Large intestine (tissue), 3 donors: Measurements from ENCODE around the gene CPT1B. TPM values are rescaled to one million over a fixed set of nuclear protein-coding genes. Genes with fewer than 3 reads are reported as not detected.
"Not testable (repeated sequence)": the region's sequence is repeated elsewhere in the genome, so short reads cannot be mapped to it uniquely, and the experiment has no call there.

ENCODE experiments used
- DNase-seq, 2 donors: peaks; one replicate each; pipeline versions ENCODE4 v3.0.0 to v3.0.0-alpha.2; 2013
- H3K27ac ChIP-seq: one replicate; pipeline ENCODE4 v1.5.1; 2013; ENCODE audit warnings: low read length
- H3K27me3 ChIP-seq: 2 replicates; pipeline ENCODE4 v1.6.1; 2013; ENCODE audit warnings: low read length; ENCODE audit not compliant: control insufficient read depth, insufficient read depth
- H3K36me3 ChIP-seq: 2 replicates; pipeline ENCODE4 v1.6.1; 2013; ENCODE audit warnings: low read length; ENCODE audit not compliant: control insufficient read depth, insufficient read depth
- H3K4me1 ChIP-seq: one replicate; pipeline ENCODE4 v1.6.1; 2013; ENCODE audit warnings: low read length; ENCODE audit not compliant: control insufficient read depth, insufficient read depth
- H3K4me3 ChIP-seq: one replicate; pipeline ENCODE4 v1.5.1; 2013; ENCODE audit warnings: low read length
- H3K9me3 ChIP-seq: one replicate; pipeline ENCODE4 v1.6.1; 2013; ENCODE audit warnings: mild to moderate bottlenecking, low read depth, low read length, moderate library complexity; ENCODE audit not compliant: control insufficient read depth
- WGBS: methylation state at CpG from one replicate; pipeline ENCODE4 v1.1.5; 2013; ENCODE audit warnings: low lambda C conversion rate; ENCODE audit not compliant: insufficient coverage; 5-methylcytosine and 5-hydroxymethylcytosine counted together
- polyA plus RNA-seq: library from polyadenylated mRNA; unstranded; fragments of 120-200 nt; gene quantifications from one replicate; pipeline ENCODE4 v1.2.1, GENCODE V29; 2013

The CPT1B gene
- polyA plus RNA-seq, 1 donor = 19.8 TPM

DNA sequence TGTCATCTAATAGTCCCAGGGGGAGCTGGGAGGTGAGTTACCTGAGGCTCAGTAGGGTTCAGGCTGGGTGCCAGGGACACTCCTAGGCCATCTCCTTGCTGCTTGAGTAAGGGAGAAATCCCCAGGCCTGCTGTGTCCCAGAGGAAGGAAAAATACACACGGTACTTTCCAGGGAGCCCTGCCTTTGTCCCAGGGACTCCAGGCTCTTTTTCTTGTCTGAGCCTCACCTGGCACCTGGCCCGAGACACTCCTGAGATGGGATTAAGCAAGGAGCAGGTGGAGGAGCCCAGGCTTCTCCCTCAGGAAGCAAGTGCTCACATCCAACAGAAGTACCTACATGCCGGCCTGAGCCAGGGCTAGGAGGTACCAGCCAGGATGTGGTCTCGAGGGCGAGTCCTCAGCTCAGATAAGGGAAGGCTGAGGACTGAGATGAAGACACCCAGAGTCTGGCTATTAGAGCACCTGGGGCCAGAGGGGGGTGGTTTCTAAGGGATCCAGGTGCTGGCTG lies 33.4 kb downstream of the CPT1B start:
- peak in 1 of 2 donors; percentile 39 for DNase-seq
- Histone ChIP-seq H3K4me1 (peaks cover 7% of the 10 kb centered on the region), H3K27me3 (peaks cover 62% of the 10 kb centered on the region), H3K36me3 (no peaks in the 10 kb centered on the region), H3K27ac (no peak overlapping the region), H3K9me3 (peaks cover 6% of the 10 kb centered on the region), H3K4me3 (no peak overlapping the region)
- WGBS = 72% methylated on average over 2 of the region's 5 CpGs

DNA sequence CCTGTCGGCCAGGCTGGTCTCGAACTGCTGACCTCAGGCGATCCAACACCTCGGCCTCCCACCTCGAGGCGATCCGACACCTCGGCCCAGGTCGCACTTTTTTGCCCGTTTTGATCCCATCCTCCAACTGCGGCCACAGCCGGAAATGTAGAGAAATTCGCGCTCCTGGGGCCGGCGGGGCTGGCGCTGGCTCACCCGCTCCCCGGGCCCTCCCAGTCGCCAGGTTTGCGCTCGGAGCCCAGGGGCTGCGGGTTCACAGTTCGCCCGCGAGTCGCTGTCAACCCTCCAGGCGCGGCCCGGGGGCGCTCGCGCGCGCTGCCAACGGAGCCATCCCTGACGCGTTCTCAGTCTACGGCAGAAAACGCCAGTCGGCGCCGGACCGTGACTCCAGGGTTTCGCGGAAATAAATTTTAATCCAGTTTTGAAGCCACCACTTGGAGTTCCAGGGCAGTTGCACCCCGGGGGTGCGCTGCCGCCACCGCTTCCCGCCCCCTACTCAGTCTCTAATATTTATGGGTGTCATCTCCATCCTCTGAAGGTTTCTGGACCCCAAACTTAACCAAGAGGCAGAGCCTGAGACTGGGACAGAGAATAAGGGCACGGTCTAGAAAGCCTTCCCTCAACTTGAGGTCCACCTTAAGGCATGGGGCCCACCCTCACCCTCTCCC lies 34.0 kb downstream of the CPT1B start:
- Histone ChIP-seq H3K9me3 (peaks cover 3% of the 10 kb centered on the region), H3K4me3 (peak overlapping the region; percentile 27), H3K27me3 (peaks cover 56% of the 10 kb centered on the region), H3K36me3 (no peaks in the 10 kb centered on the region), H3K4me1 (peaks cover 11% of the 10 kb centered on the region), H3K27ac (no peak overlapping the region)
- peak in 1 of 2 donors; percentile 86 for DNase-seq
- WGBS = no CpG with 5 or more reads among the region's 52 CpGs

DNA sequence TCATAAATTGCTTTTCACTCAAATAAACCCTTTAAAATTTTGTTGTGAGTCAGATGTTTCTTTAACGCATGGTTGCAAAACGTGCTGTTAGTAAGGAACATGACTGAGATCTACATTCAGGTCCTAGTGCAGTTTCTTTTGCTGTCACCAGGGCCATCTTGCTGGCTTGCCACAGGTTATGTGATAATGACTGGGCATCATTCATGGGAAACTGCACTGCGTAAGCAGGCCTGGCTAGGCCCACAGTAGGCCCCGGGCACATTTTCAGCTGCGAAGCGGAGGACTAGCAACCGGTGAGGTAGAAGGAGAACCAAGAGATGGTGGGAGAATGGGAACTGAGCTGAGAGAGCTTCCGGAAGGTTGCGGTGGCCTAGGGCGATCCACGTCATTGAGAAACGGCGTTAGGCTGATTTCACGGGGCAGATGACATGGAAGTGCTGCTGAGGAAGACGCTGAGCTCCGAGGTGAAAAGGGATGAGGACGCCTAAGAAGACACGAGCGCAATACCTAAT lies 35.8 kb downstream of the CPT1B start:
- H3K36me3 ChIP-seq = no peaks in the 10 kb centered on the region
- WGBS = 95% methylated on average over 4 of the region's 19 CpGs
- no peak overlapping the region for H3K27ac ChIP-seq
- DNase-seq = no peak
- H3K9me3 ChIP-seq = no peaks in the 10 kb centered on the region
- H3K4me3 ChIP-seq = no peak overlapping the region
- peaks cover 38% of the 10 kb centered on the region for H3K27me3 ChIP-seq
- peaks cover 14% of the 10 kb centered on the region for H3K4me1 ChIP-seq

GRCh38 chr22:50541667-50542026 lies 36.6 kb downstream of the CPT1B start:
- H3K36me3 ChIP-seq, H3K27ac ChIP-seq, H3K9me3 ChIP-seq, DNase-seq, H3K4me3 ChIP-seq: not testable (repeated sequence)
- peaks cover 14% of the 10 kb centered on the region for H3K4me1 ChIP-seq
- H3K27me3 ChIP-seq = peaks cover 32% of the 10 kb centered on the region
- WGBS = 40% methylated on average over 1 of the region's 5 CpGs

DNA sequence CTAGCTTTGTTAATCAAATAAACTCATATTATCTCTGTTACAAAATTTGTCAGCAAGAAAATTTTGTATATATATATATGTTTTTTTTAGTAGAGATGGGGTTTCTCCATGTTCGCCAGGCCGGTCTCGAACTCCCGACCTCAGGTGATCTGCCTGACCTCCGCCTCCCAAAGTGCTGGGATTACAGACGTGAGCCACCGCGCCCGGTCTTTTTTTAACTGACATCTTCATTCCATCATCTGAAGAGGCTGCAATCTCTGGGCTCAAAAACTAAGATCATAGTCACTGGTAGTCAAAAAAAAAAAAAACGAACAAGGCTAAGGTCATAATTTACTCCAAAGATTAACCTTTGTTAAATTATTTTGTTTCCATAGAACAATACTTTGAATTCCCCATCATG lies 37.8 kb downstream of the CPT1B start:
- no peaks in the 10 kb centered on the region for H3K36me3 ChIP-seq
- H3K27ac ChIP-seq = peak overlapping the region; percentile 73
- no peak overlapping the region for H3K4me3 ChIP-seq
- no peak for DNase-seq
- H3K4me1 ChIP-seq = peaks cover 14% of the 10 kb centered on the region
- H3K9me3 ChIP-seq = no peaks in the 10 kb centered on the region
- no CpG with 5 or more reads among the region's 10 CpGs for WGBS
- peaks cover 19% of the 10 kb centered on the region for H3K27me3 ChIP-seq

- Histone ChIP-seq H3K27me3 (peaks cover 13% of the 10 kb centered on the region), H3K4me1 (peaks cover 14% of the 10 kb centered on the region), H3K27ac (no peak overlapping the region), H3K9me3 (no peaks in the 10 kb centered on the region), H3K36me3 (no peaks in the 10 kb centered on the region), H3K4me3 (no peak overlapping the region)
- no CpG with 5 or more reads among the region's 13 CpGs for WGBS
- no peak for DNase-seq
Observed at GRCh38 chr22:50537765-50538164, 40.5 kb downstream of the CPT1B start.

DNA sequence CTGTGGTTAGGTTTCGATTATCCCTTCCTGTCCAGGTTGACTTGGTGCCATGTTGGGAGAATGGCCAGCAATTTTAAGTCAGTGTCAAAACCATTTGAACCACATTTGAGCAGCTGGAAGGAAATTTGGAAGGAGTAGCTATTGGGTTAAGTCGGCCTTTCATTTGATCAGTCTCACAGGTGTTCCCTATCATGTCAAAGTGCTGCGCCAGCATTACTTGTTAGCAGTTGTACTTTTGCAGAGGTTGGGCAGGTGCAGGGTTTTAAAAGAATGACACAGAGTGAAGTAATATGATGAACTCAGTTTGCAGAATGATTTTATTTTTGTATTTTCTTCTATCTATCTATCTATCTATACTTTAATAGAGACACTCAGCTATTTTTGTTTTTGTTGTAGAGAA lies 42.0 kb downstream of the CPT1B start:
- no CpG with 5 or more reads among the region's 3 CpGs for WGBS
- Histone ChIP-seq H3K4me3 (no peak overlapping the region), H3K4me1 (peaks cover 26% of the 10 kb centered on the region), H3K9me3 (no peaks in the 10 kb centered on the region), H3K27ac (no peak overlapping the region), H3K27me3 (peaks cover 27% of the 10 kb centered on the region), H3K36me3 (no peaks in the 10 kb centered on the region)
- DNase-seq = no peak

DNA sequence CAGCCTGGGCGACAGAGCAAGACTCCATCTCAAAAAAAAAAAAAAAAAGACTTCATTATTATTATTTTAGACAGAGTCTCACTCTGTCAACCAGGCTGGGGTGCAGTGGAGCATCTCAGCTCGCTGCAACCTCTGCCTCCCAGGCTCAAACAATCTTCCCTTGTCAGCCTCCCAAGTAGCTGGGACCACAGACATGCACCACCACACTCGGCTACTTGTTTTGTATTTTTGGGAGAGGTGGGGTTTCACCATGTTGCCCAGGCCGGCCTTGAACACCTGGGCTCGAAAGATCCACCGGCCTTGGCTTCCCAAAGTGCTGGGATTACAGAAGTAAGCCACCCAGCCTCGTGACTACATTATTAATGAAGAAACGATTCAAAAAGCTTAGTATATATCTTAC lies 43.1 kb downstream of the CPT1B start:
- no peaks in the 10 kb centered on the region for H3K36me3 ChIP-seq
- peaks cover 8% of the 10 kb centered on the region for H3K9me3 ChIP-seq
- no peak overlapping the region for H3K4me3 ChIP-seq
- H3K27me3 ChIP-seq = peaks cover 38% of the 10 kb centered on the region
- no peak overlapping the region for H3K27ac ChIP-seq
- WGBS = 94% methylated on average over 2 of the region's 8 CpGs
- H3K4me1 ChIP-seq = peaks cover 35% of the 10 kb centered on the region
- no peak for DNase-seq

GRCh38 chr22:50533856-50534711 lies 44.1 kb downstream of the CPT1B start:
- not testable (repeated sequence) for H3K27ac ChIP-seq, DNase-seq, H3K4me3 ChIP-seq, H3K36me3 ChIP-seq
- peaks cover 45% of the 10 kb centered on the region for H3K27me3 ChIP-seq
- 67% methylated on average over 3 of the region's 21 CpGs for WGBS
- peaks cover 32% of the 10 kb centered on the region for H3K4me1 ChIP-seq
- peaks cover 14% of the 10 kb centered on the region for H3K9me3 ChIP-seq
